CD4-positive, alpha-beta T cell (primary cell): ENCODE data around the gene CEP131. TPM values are rescaled to one million over a fixed set of nuclear protein-coding genes. Genes with fewer than 3 reads are reported as not detected.

ENCODE experiments used
- ATAC-seq: fragments of 200-7000 bp; cut with Tn5 transposase; one replicate; pipeline ENCODE4 v1.10.0; 2022; ENCODE audit warnings: mild to moderate bottlenecking; ENCODE audit not compliant: poor library complexity
- CTCF ChIA-PET: fragments of 350-600 bp; sonication (Branson Sonifier 250); formaldehyde crosslinking; loops from one replicate; lab custom pipeline; 2021; ENCODE audit warnings: antibody characterized with exemption, inconsistent platforms; lab: Charles Lee
- POLR2A ChIA-PET: fragments of 350-600 bp; sonication (Branson Sonifier 250); formaldehyde crosslinking; loops from one replicate; lab custom pipeline; 2021; ENCODE audit warnings: antibody characterized with exemption, inconsistent platforms; lab: Charles Lee
- DNase-seq, 14 experiments: peaks; one replicate each; pipeline ENCODE4 v3.0.0-alpha.2; 2013 to 2020; ENCODE audit warnings: mixed read lengths in 2 of 14
- H3K27ac ChIP-seq, 2 donors: one replicate each; pipeline versions ENCODE4 v1.5.1 to v1.7.0; 2013; ENCODE audit warnings: low read length in 2 of 2, low read depth in 1 of 2, mild to moderate bottlenecking in 1 of 2
- H3K27me3 ChIP-seq, 2 experiments: 1 replicate in 1 of 2; 2 replicates in 1 of 2; pipeline versions ENCODE4 v1.6.1 to v1.7.0; 2013; ENCODE audit warnings: low read length in 2 of 2, control low read depth in 1 of 2, mild to moderate bottlenecking in 1 of 2, moderate library complexity in 1 of 2; ENCODE audit not compliant: insufficient read depth in 2 of 2, control insufficient read depth in 1 of 2
- H3K36me3 ChIP-seq: one replicate; pipeline ENCODE4 v1.6.1; 2013; ENCODE audit warnings: low read length, control low read depth; ENCODE audit not compliant: insufficient read depth
- H3K4me1 ChIP-seq: one replicate; pipeline ENCODE4 v1.6.1; 2013; ENCODE audit warnings: low read length, control low read depth; ENCODE audit not compliant: insufficient read depth
- H3K4me3 ChIP-seq: one replicate; pipeline ENCODE4 v1.5.1; 2013; ENCODE audit warnings: mild to moderate bottlenecking, low read length, moderate library complexity
- H3K9me3 ChIP-seq, 2 experiments: 1 replicate in 1 of 2; 2 replicates in 1 of 2; pipeline versions ENCODE4 v1.6.1 to v1.7.0; 2013; ENCODE audit warnings: low read length in 2 of 2, mild to moderate bottlenecking in 2 of 2, control low read depth in 1 of 2, moderate library complexity in 1 of 2; ENCODE audit not compliant: control insufficient read depth in 1 of 2, insufficient read depth in 1 of 2
- H3K27ac Mint-ChIP-seq: one replicate; pipeline ENCODE4 v1.8.0; 2020; ENCODE audit warnings: mixed read lengths
- H3K27me3 Mint-ChIP-seq: one replicate; pipeline ENCODE4 v1.8.0; 2021; ENCODE audit warnings: mixed read lengths
- H3K36me3 Mint-ChIP-seq: one replicate; pipeline ENCODE4 v1.8.0; 2021; ENCODE audit warnings: low read depth, mixed read lengths
- H3K4me1 Mint-ChIP-seq: one replicate; pipeline ENCODE4 v1.8.0; 2021; ENCODE audit warnings: low read depth, mixed read lengths
- H3K4me3 Mint-ChIP-seq: one replicate; pipeline ENCODE4 v1.8.0; 2020; ENCODE audit warnings: mild to moderate bottlenecking, mixed read lengths
- H3K9me3 Mint-ChIP-seq: one replicate; pipeline ENCODE4 v1.8.0; 2020; ENCODE audit warnings: mixed read lengths
- CTCF ChIP-seq: fragments of 200-600 bp; IDR thresholded peaks from one replicate; pipeline ENCODE4 v1.8.0; 2022; ENCODE audit warnings: antibody characterized with exemption, mild to moderate bottlenecking
- intact Hi-C, 2 experiments: fragments of 100-400 bp; cut with DNase I in 1 of 2; cut with micrococcal nuclease in 1 of 2; formaldehyde crosslinking; loops; one replicate each; pipeline versions ENCODE4 v1.15.1 to v1.9.0; 2023 to 2025; cut with DNase I, micrococcal nuclease
- total RNA-seq, 174 experiments: library from RNA in 2 of 174; stranded (reverse) in 2 of 174; gene quantifications; one replicate each; pipeline ENCODE4 v1.2.3 and lab custom pipeline; 2021 to 2026

The CEP131 gene
- total RNA-seq, 2 experiments from 2014 or later, result 11.2 to 12.3 TPM

- Mint-ChIP-seq H3K36me3 (no peaks in the 10 kb centered on the region), H3K9me3 (no peaks in the 10 kb centered on the region), H3K27ac (no peak overlapping the region), H3K4me1 (peaks cover 17% of the 10 kb centered on the region), H3K27me3 (no peaks in the 10 kb centered on the region), H3K4me3 (peak overlapping the region; percentile 69)
- no peak overlapping the region for H3K4me3 ChIP-seq
- ChIA-PET CTCF (interaction anchor here (0.7 kb wide), 1 partner anchor 141 kb away, joined by 5 read pairs; no protein-coding TSS in a partner anchor), POLR2A (interaction anchor here (1.4 kb wide), 1 partner anchor 17 kb away, joined by 5 read pairs; the partner anchor contains the start of genes NDUFAF8 and TEPSIN)
- TF ChIP-seq CTCF, result no peak
- H3K9me3 ChIP-seq, result no peaks in the 10 kb centered on the region
- H3K4me1 ChIP-seq, result peaks cover 25% of the 10 kb centered on the region
- ATAC-seq, result no peak
- no peak for DNase-seq
- H3K27me3 ChIP-seq, result no peaks in the 10 kb centered on the region
- intact Hi-C loops, result no loop called here
- no peak overlapping the region for H3K27ac ChIP-seq
- H3K36me3 ChIP-seq, result peaks cover 7% of the 10 kb centered on the region
These were observed 1.4 kb downstream of the CEP131 start for GRCh38 chr17:81221371-81221841.

GRCh38 chr17:81219476-81220180 is 3.1 kb downstream of the CEP131 start:
- intact Hi-C loops, result no loop called here
- Histone ChIP-seq H3K4me3 (no peak overlapping the region), H3K27ac (no peak overlapping the region), H3K36me3 (peaks cover 7% of the 10 kb centered on the region), H3K27me3 (no peaks in the 10 kb centered on the region), H3K9me3 (no peaks in the 10 kb centered on the region), H3K4me1 (peaks cover 25% of the 10 kb centered on the region)
- TF ChIP-seq CTCF, result no peak
- ChIA-PET CTCF (no interaction called here), POLR2A (no interaction called here)
- Mint-ChIP-seq H3K4me1 (peaks cover 17% of the 10 kb centered on the region), H3K36me3 (no peaks in the 10 kb centered on the region), H3K27me3 (no peaks in the 10 kb centered on the region), H3K27ac (no peak overlapping the region), H3K9me3 (no peaks in the 10 kb centered on the region), H3K4me3 (no peak overlapping the region)
- ATAC-seq (no peak), DNase-seq (no peak)

GRCh38 chr17:81218991-81219390 is 3.8 kb downstream of the CEP131 start:
- intact Hi-C loops, result no loop called here
- Mint-ChIP-seq H3K27me3 (no peaks in the 10 kb centered on the region), H3K9me3 (no peaks in the 10 kb centered on the region), H3K4me3 (no peak overlapping the region), H3K27ac (no peak overlapping the region), H3K4me1 (peaks cover 17% of the 10 kb centered on the region), H3K36me3 (no peaks in the 10 kb centered on the region)
- Histone ChIP-seq H3K27me3 (no peaks in the 10 kb centered on the region), H3K4me3 (no peak overlapping the region), H3K27ac (no peak overlapping the region), H3K36me3 (peaks cover 7% of the 10 kb centered on the region), H3K4me1 (peaks cover 25% of the 10 kb centered on the region), H3K9me3 (no peaks in the 10 kb centered on the region)
- DNase-seq (no peak), ATAC-seq (no peak)
- CTCF ChIA-PET, result no interaction called here
- TF ChIP-seq CTCF, result no peak
- POLR2A ChIA-PET, result no interaction called here
